Measurements from ENCODE around the gene SEMA3G.

The SEMA3G gene

GRCh38 chr3:52456169-52456799 lies 11.4 kb upstream of the SEMA3G start:
- DNase-seq: peak; percentile 9
- in situ Hi-C loops (cut with HindIII; ENCODE audit: low pct_ligation_motif_present, low pct_unique_long_range_greater_than_20kb, low sequenced_read_pairs): no loop called here

GRCh38 chr3:52455283-52456168 lies 10.6 kb upstream of the SEMA3G start, which contains the start of gene NISCH:
TSS of gene NISCH (plus strand) at chr3:52455604. CDS start at chr3:52455642, 38 bp downstream.
- peak; percentile 80 for DNase-seq
- in situ Hi-C loops (cut with HindIII; ENCODE audit: low pct_ligation_motif_present, low pct_unique_long_range_greater_than_20kb, low sequenced_read_pairs): no loop called here

DNA sequence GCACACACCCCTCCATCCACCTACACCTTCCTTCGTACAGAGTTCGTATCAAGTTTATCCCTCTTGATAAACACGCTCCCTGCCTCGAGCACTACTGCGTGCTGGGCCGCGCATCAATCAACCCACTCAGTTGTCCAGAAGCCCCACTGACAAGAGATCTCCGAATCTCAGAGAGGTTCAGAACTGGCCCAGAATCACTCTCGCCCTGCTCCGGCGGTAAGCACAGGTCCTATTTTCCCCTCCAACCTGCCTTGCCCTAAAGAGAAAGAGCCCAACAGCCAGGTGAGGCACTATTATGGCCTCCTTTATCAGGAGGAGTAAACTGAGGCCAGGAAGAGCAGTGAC lies 10.0 kb upstream of the SEMA3G start:
- in situ Hi-C loops (cut with HindIII; ENCODE audit: low pct_ligation_motif_present, low pct_unique_long_range_greater_than_20kb, low sequenced_read_pairs): no loop called here
- DNase-seq: no peak

DNA sequence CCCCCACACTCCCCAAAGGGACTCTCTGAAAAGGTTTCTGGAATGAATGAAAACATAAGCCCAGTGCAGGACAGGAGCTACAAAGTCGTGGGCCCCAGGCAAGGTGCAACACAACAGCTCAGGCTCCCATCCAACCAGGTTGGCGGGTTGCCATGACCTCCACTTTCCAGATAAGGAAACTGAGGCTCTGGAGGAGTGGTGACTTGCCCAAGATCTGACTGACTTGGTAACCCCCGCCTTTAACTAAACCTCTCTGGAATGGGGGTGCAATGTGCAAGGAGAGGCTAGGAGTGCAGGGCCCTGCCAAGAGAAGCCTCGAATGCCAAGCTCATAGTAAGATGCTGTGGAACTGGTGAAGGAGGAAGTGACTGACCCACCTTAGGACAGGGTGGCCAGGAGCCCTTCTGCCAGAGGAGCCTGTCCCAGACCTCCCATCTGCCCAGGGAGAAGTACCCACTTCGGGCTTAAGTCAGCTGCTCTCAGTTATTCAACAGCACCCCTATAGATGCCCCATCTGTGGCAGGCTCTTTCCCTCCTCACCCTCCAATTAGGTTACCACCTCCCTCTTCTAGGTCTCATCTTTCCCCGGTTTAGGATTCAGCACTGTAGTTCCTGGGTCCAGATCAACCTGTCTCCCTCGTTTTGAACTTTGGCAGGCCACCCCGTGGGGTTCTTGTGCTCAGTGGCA lies 9.5 kb upstream of the SEMA3G start:
- DNase-seq: no peak
- in situ Hi-C loops (cut with HindIII; ENCODE audit: low pct_ligation_motif_present, low pct_unique_long_range_greater_than_20kb, low sequenced_read_pairs): no loop called here

DNA sequence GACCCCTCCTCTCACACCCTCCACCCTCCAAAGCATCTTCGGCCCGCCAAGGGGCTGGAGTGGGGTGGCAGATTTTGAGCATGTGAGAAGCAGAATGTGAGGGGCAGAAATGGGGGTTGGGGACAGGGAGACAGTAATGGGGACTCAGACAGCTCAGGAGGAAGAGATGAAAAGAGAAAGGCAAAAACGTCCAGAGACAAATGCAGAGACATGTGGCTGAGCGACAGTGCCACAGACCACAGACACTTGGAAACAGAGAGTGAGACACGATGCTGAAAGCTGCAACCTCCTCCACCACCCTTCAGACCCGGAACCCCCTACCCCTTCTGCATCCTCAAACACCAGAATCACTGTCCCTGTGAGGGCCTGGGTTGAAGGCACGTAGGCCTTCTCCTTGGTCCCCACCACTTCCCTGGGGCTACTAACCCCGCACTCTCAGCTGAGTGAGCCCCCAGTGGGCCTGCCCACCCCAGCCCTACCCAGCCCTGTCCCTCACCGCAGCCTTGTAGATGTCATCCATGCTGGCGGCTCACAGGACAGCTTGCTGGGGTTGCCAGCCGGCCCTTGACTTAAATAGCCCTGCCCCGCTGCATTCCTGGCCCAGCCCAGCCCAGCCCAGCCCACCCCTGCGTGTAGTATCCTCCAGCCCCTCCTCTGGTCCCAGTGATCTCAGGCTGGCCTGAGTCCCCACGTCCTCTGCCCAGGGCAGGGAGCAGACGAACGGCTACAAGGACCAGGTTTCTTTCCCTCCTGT lies 8.8 kb upstream of the SEMA3G start, which contains the start of gene TNNC1:
TNNC1 (minus strand) TSS at position 546 of the 754 bp plus-strand sequence; CDS start at position 520, 26 bp downstream.
- in situ Hi-C loops (cut with HindIII; ENCODE audit: low pct_ligation_motif_present, low pct_unique_long_range_greater_than_20kb, low sequenced_read_pairs): no loop called here
- DNase-seq: no peak

GRCh38 chr3:52452570-52453221 lies 7.8 kb upstream of the SEMA3G start:
- in situ Hi-C loops (cut with HindIII; ENCODE audit: low pct_ligation_motif_present, low pct_unique_long_range_greater_than_20kb, low sequenced_read_pairs): no loop called here
- DNase-seq: no peak

DNA sequence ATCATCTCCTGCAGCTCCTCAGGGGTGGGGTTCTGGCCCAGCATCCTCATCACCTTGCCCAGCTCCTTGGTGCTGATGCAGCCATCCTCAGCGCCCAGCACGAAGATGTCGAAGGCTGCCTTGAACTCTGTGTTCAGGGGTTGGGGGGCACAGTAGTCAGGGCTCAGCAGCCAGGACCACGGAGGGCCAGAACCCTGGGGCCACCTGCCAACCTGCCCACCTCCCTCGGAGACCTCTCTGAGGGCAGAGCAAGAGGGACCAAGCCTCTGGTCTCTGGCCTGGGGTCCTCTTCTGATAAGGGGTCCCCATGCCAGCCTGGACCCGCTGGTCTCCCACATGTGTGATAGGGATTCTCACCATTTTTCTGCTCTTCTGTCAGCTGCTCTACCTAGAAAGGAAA lies 7.2 kb upstream of the SEMA3G start:
- in situ Hi-C loops (cut with HindIII; ENCODE audit: low pct_ligation_motif_present, low pct_unique_long_range_greater_than_20kb, low sequenced_read_pairs): no loop called here
- no peak for DNase-seq

GRCh38 chr3:52451237-52452083 lies 6.6 kb upstream of the SEMA3G start:
- in situ Hi-C loops (cut with HindIII; ENCODE audit: low pct_ligation_motif_present, low pct_unique_long_range_greater_than_20kb, low sequenced_read_pairs): no loop called here
- no peak for DNase-seq

DNA sequence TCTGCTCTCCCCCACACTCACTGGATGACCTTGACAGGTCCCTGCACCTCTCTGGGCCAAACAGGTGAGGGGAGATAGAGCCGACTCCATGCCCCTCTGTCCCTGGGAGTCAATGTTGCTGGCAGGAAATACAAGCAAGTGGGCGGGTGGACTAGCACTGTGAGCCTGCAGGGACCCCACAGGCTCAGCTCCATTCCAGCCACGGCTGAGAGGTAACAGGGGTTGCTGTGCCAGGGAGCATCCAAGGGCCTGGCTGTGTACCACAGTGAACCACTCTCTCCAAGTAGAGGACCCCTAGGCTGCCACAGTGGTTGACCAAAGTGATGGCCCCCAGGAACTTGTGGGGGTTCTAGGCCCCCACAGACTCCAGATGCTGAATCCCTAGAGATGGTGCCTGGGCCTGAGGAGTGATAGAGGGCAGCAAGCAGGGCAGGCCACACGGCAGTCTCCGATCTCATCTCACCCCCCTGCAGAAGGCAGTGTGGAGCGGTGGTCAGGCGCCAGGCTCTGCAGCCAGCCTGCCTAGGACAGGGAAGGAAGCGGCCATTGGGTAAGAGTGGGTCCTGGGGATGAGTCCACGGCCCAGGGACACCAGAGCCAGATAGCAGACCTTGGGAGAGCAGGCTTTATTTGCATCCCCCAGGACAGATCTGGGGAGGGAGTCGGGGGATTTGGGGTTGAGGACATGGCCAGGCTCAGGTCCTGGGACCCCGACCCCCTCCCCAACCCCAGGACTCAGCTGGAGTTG lies 5.8 kb upstream of the SEMA3G start:
- DNase-seq: peak; percentile 4
- in situ Hi-C loops (cut with HindIII; ENCODE audit: low pct_ligation_motif_present, low pct_unique_long_range_greater_than_20kb, low sequenced_read_pairs): no loop called here

DNA sequence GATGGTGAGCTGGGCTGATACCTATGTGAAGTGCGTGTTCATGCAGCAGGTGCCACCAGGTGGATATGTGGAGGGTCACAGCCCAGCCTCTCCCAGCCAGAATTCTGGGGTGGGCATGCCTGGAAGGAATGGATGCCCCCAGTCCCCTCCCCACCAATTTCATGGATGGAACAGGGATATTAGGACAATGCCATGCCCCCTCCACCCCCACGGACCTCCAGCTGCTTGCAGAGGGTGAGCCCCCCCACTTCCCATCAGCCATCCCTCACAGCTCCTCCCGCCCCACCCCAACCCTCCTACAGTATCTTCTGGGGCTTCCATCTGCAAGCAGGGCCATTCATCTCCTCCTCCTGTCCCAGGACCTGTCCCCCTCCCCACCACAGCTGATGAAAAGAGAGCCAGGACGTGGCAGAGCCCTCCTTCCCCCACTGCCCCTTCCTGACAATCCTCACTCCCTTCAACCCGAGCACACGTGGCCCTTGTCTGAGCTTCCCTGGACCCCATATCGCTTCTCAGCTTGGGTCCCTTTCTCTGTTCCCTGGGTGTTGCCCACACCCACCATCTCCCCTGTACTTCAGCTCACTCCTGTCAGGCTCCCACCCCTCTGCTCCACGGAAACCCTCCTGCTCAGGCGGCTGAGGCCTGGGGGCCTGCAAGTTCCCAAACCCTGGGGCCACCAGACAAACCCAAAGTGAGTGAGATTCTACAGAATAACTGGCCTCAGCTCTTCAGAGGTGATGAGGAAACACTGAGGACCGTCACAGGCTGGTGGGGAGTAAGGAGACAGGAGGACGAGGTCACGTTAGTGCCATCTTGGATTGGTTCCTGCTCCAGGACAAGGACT lies 2.8 kb upstream of the SEMA3G start:
- in situ Hi-C loops (cut with HindIII; ENCODE audit: low pct_ligation_motif_present, low pct_unique_long_range_greater_than_20kb, low sequenced_read_pairs): no loop called here
- DNase-seq: no peak

- peak; percentile 58 for DNase-seq
- in situ Hi-C loops (cut with HindIII; ENCODE audit: low pct_ligation_motif_present, low pct_unique_long_range_greater_than_20kb, low sequenced_read_pairs): no loop called here
Observed at GRCh38 chr3:52446631-52447511, 2.0 kb upstream of the SEMA3G start.

GRCh38 chr3:52446042-52446441 lies 1.1 kb upstream of the SEMA3G start:
- in situ Hi-C loops (cut with HindIII; ENCODE audit: low pct_ligation_motif_present, low pct_unique_long_range_greater_than_20kb, low sequenced_read_pairs): no loop called here
- DNase-seq: no peak

GRCh38 chr3:52443791-52444687 lies 864 bp downstream of the SEMA3G start:
- DNase-seq: no peak

DNA sequence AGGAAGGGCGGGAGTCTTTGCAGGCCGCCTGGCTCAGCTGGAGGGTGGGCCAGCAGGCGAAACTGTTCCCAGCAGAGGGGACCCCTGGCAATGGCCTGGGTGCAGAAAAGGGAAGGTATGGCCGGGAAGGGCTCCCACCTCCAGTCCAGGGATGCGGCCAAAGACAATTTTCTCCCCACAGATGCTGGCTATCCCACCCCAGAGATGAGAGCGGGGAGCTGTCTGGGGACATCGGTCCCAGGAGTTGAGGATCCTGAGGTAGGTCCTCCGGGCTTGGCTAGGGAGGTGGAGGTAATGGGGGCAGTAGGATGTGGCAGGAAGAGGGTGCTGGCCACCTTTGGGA lies 1.7 kb downstream of the SEMA3G start:
- in situ Hi-C loops (cut with HindIII; ENCODE audit: low pct_ligation_motif_present, low pct_unique_long_range_greater_than_20kb, low sequenced_read_pairs): no loop called here
- DNase-seq: no peak

More at GRCh38 chr3:52443791-52444687, 864 bp downstream of the SEMA3G start:
- in situ Hi-C loops (cut with HindIII; ENCODE audit: low pct_ligation_motif_present, low pct_unique_long_range_greater_than_20kb, low sequenced_read_pairs): no loop called here
